Ishikawa (cell line): ENCODE data around the gene CFAP77.

ENCODE experiments used
- CEBPB ChIP-seq: IDR thresholded peaks from 2 replicates; pipeline ENCODE4 v1.6.1; 2012
- CREB1 ChIP-seq: IDR thresholded peaks from 2 replicates; pipeline ENCODE4 v1.6.1; 2012; ENCODE audit warnings: low read depth
- EP300 ChIP-seq: IDR thresholded peaks from 2 replicates; pipeline ENCODE4 v1.6.1; 2012; ENCODE audit warnings: borderline replicate concordance
- RAD21 ChIP-seq: IDR thresholded peaks from 2 replicates; pipeline ENCODE4 v1.6.1; 2012; ENCODE audit warnings: low read depth
- TAF1 ChIP-seq: IDR thresholded peaks from 2 replicates; pipeline ENCODE4 v1.6.1; 2012; ENCODE audit warnings: low read depth, mild to moderate bottlenecking
- TEAD4 ChIP-seq: IDR thresholded peaks from 2 replicates; pipeline ENCODE4 v1.6.1; 2012
- TF ChIP-seq, protein P1 (sequence below): IDR thresholded peaks from 2 replicates; pipeline ENCODE4 v1.6.1; 2012
- TF ChIP-seq, protein P2 (sequence below): IDR thresholded peaks from 2 replicates; pipeline ENCODE4 v1.6.1; 2012; ENCODE audit warnings: low read depth, mild to moderate bottlenecking

DNA sequence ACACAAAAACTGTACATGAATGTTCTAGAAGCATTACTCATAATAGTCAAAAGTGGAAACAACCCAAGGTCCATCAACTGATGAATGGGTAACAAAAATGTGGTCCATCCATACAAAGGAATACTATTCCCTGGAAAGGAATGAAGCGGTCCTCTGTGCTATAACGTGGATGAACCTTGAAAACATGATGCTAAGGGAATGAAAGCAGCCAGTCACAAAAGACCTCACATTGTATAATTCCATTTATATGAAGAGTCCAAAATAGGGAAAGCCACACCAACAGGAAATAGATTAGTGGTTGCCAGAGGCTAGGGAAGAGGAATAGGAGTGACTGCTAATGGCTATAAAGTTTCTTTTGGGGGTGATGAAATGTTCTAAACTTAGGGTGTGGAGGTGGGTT is 149.7 kb downstream of the CFAP77 start:
- no peak for TF ChIP-seq EP300
- TF ChIP-seq, protein P1, sequence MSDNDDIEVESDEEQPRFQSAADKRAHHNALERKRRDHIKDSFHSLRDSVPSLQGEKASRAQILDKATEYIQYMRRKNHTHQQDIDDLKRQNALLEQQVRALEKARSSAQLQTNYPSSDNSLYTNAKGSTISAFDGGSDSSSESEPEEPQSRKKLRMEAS, result no peak
- no peak for TF ChIP-seq CREB1
- TF ChIP-seq, protein P2, sequence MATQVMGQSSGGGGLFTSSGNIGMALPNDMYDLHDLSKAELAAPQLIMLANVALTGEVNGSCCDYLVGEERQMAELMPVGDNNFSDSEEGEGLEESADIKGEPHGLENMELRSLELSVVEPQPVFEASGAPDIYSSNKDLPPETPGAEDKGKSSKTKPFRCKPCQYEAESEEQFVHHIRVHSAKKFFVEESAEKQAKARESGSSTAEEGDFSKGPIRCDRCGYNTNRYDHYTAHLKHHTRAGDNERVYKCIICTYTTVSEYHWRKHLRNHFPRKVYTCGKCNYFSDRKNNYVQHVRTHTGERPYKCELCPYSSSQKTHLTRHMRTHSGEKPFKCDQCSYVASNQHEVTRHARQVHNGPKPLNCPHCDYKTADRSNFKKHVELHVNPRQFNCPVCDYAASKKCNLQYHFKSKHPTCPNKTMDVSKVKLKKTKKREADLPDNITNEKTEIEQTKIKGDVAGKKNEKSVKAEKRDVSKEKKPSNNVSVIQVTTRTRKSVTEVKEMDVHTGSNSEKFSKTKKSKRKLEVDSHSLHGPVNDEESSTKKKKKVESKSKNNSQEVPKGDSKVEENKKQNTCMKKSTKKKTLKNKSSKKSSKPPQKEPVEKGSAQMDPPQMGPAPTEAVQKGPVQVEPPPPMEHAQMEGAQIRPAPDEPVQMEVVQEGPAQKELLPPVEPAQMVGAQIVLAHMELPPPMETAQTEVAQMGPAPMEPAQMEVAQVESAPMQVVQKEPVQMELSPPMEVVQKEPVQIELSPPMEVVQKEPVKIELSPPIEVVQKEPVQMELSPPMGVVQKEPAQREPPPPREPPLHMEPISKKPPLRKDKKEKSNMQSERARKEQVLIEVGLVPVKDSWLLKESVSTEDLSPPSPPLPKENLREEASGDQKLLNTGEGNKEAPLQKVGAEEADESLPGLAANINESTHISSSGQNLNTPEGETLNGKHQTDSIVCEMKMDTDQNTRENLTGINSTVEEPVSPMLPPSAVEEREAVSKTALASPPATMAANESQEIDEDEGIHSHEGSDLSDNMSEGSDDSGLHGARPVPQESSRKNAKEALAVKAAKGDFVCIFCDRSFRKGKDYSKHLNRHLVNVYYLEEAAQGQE, result no peak
- TF ChIP-seq CEBPB, result no peak
- no peak for TF ChIP-seq TEAD4
- TF ChIP-seq RAD21, result no peak
- TF ChIP-seq TAF1, result no peak
